ENCODE results near the gene LLCFC1.

LLCFC1 gene

GRCh38 chr7:142939226-142939910 lies at the start of gene LLCFC1:
TSS of gene LLCFC1 (plus strand) at chr7:142939484. CDS start at chr7:142939622, 138 bp downstream.
- DNase-seq (ENCODE audit: low read depth in 2 of 2), result no peak

GRCh38 chr7:142889816-142890215 lies 49.5 kb upstream of the LLCFC1 start:
- DNase-seq (ENCODE audit: low read depth in 2 of 2), result no peak

GRCh38 chr7:142890874-142891485 lies 48.3 kb upstream of the LLCFC1 start:
- no peak for DNase-seq (ENCODE audit: low read depth in 2 of 2)

- DNase-seq (ENCODE audit: low read depth in 2 of 2), result no peak
Observed at GRCh38 chr7:142891490-142892082, 47.7 kb upstream of the LLCFC1 start.

- no peak for DNase-seq (ENCODE audit: low read depth in 2 of 2)
Observed at GRCh38 chr7:142892951-142893350, 46.3 kb upstream of the LLCFC1 start.

- DNase-seq (ENCODE audit: low read depth in 2 of 2), result no peak
Observed at GRCh38 chr7:142894112-142894984, 44.9 kb upstream of the LLCFC1 start.

- no peak for DNase-seq (ENCODE audit: low read depth in 2 of 2)
Observed at GRCh38 chr7:142894985-142895593, 44.2 kb upstream of the LLCFC1 start.

- DNase-seq (ENCODE audit: low read depth in 2 of 2), result no peak
Observed at GRCh38 chr7:142896151-142896550, 43.1 kb upstream of the LLCFC1 start.

GRCh38 chr7:142896741-142897379 lies 42.4 kb upstream of the LLCFC1 start:
- DNase-seq (ENCODE audit: low read depth in 2 of 2), result no peak

GRCh38 chr7:142897691-142898090 lies 41.6 kb upstream of the LLCFC1 start:
- DNase-seq (ENCODE audit: low read depth in 2 of 2), result no peak

- DNase-seq (ENCODE audit: low read depth in 2 of 2), result no peak
Observed at GRCh38 chr7:142898377-142899170, 40.7 kb upstream of the LLCFC1 start.

GRCh38 chr7:142899661-142900060 lies 39.6 kb upstream of the LLCFC1 start:
- DNase-seq (ENCODE audit: low read depth in 2 of 2), result no peak

GRCh38 chr7:142901426-142902259 lies 37.6 kb upstream of the LLCFC1 start:
- DNase-seq (ENCODE audit: low read depth in 2 of 2), result no peak

GRCh38 chr7:142904128-142904527 lies 35.2 kb upstream of the LLCFC1 start:
- no peak for DNase-seq (ENCODE audit: low read depth in 2 of 2)

- no peak for DNase-seq (ENCODE audit: low read depth in 2 of 2)
Observed at GRCh38 chr7:142905759-142906158, 33.5 kb upstream of the LLCFC1 start.

- DNase-seq (ENCODE audit: low read depth in 2 of 2), result no peak
Observed at GRCh38 chr7:142906643-142907042, 32.6 kb upstream of the LLCFC1 start.

- DNase-seq (ENCODE audit: low read depth in 2 of 2), result no peak
Observed at GRCh38 chr7:142908290-142908689, 31.0 kb upstream of the LLCFC1 start.

- DNase-seq (ENCODE audit: low read depth in 2 of 2), result no peak
Observed at GRCh38 chr7:142908921-142909890, 30.1 kb upstream of the LLCFC1 start.
